GM18508 (cell line): ENCODE data around the gene FLNB.

Experiments used
- ATAC-seq: cut with Tn5 transposase; IDR thresholded peaks from one replicate; pipeline ENCODE4 v1.9.1; 2021; ENCODE audit warnings: moderate number of reproducible peaks; ENCODE audit not compliant: insufficient read depth, unreplicated experiment

Gene FLNB

DNA sequence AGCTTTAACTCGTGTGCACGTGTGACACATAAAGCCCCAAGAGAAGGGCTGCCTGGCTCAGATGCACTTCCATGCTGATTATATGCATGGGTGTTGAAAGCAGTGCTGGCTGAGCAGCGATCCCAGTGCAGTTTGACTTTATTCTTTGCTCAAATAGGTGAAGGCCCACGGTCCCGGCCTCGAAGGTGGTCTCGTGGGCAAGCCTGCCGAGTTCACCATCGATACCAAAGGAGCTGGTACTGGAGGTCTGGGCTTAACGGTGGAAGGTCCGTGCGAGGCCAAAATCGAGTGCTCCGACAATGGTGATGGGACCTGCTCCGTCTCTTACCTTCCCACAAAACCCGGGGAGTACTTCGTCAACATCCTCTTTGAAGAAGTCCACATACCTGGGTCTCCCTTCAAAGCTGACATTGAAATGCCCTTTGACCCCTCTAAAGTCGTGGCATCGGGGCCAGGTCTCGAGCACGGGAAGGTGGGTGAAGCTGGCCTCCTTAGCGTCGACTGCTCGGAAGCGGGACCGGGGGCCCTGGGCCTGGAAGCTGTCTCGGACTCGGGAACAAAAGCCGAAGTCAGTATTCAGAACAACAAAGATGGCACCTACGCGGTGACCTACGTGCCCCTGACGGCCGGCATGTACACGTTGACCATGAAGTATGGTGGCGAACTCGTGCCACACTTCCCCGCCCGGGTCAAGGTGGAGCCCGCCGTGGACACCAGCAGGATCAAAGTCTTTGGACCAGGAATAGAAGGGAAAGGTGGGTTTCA, 114.9 kb downstream of the FLNB start:
- no peak for ATAC-seq

DNA sequence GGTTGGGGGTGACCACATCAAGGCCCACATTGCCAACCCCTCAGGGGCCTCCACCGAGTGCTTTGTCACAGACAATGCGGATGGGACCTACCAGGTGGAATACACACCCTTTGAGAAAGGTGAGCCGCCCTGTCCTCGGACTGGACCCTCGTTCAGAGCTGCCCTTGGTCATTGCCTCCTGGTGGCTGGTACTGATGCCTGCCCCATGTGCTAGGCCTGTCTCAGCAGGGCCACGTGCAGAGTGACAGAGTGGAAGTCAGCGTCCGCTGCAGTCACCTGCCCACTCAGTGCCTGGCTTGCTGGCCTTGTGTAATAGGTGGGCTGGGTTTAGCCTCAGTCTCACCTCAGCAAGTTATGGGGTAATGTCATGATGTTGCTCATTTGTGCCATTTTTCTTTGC, 116.2 kb downstream of the FLNB start:
- ATAC-seq = no peak

DNA sequence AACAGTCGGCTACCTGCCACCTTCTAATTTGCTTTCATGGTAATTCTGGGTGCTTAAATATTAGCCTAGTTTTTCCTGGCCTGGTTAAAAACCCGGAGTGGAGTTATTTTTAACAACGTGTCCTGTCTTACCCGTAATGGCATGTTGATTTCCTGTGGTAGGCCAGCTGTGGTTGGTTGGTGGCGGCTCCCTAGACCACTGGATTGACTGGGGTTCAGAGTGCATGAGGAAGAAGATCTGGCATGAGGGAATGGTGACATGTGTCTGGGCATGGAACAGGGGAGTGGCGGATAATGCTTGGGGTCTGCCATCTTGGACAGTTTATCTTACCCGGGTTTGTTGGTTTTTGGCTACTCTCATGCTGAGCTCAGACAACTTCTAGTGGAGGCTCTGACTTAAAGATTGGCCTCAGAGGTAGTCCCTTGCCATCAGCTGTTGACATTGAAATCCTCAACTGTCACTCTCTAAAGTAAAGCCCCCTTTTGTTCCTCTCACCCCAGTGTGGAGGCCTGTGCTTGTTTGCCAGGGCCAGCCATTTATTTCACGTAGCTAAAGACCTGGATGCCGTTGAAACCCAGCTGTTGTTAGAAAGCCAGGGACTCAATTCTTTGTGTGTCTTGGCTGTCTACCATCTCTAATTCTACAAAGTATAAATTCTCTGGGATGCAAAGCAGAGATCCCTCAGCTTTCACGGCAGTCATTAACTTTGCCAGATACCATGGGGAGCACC, 121.0 kb downstream of the FLNB start:
- ATAC-seq = no peak

- no peak for ATAC-seq
Observed at GRCh38 chr3:58130591-58130990, 122.4 kb downstream of the FLNB start.

DNA sequence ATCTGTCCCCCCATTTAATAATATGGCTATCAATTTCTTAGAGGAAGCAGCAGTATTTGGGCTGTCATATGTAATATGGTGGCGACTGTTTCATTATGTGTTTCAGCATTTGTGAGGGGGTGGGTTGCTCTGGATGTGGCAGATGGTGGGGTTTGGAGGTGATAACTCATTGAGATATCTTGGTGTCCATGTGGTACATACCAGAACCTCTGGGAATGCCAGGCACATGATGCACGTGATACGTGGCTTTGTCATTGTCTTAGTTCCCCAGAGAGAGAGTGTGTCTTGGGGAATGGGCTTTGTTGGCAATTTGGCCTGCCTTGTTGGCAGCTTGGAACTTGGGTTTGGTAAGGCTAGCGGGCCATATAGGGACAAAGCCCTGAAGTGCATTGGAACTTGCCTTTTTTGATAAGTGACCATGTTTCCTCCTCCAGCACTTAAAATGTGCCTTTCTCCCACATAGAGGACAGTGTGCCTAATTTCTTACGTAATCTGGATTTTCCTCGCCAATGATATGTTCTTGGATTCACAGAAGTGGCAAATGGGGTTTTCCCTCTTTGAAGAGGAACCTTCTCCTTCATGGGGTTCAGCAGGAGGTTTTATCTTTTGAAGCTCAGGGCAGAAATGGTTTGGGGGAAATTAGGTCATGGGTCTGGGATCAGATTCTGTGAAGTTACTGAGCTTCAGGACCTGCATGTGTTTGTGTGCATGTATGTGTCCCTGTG, 123.0 kb downstream of the FLNB start:
- ATAC-seq = no peak

DNA sequence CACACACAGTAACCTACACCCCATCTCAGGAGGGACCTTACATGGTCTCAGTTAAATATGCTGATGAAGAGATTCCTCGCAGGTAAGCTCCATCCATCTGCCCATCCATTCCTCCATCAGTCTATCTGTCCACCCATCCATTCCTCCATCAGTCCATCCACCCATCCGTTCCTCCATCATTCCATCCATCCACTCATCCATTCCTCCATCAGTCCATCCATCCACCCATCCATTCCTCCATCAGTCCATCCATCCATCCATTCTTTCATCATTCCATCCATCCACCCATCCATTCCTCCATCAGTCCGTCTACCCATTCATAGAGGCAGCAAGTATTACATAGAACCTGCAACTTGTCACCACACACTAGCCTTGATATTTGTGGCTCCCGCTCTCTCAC, 124.6 kb downstream of the FLNB start:
- no peak for ATAC-seq

DNA sequence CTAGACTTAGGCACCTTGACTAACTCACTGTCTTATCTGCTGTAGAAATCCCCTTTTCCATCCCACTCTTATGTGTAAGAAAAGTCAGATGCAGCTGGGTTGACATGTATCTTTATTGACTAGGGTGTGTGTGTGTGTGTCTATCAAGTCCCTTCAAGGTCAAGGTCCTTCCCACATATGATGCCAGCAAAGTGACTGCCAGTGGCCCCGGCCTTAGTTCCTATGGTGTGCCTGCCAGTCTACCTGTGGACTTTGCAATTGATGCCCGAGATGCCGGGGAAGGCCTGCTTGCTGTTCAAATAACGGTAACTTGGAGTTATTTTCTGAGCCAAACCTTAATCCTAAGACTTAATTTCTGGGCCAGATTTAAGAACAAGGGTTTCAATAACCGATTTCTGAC, 126.2 kb downstream of the FLNB start:
- ATAC-seq = no peak

- no peak for ATAC-seq
Observed at GRCh38 chr3:58135712-58136543, 127.7 kb downstream of the FLNB start.

- ATAC-seq = no peak
Observed at GRCh38 chr3:58137306-58137705, 129.1 kb downstream of the FLNB start.

GRCh38 chr3:58141766-58142345, 133.6 kb downstream of the FLNB start:
- no peak for ATAC-seq

- no peak for ATAC-seq
Observed at GRCh38 chr3:58143417-58144055, 135.3 kb downstream of the FLNB start.

GRCh38 chr3:58144478-58145325, 136.5 kb downstream of the FLNB start:
- ATAC-seq = no peak

DNA sequence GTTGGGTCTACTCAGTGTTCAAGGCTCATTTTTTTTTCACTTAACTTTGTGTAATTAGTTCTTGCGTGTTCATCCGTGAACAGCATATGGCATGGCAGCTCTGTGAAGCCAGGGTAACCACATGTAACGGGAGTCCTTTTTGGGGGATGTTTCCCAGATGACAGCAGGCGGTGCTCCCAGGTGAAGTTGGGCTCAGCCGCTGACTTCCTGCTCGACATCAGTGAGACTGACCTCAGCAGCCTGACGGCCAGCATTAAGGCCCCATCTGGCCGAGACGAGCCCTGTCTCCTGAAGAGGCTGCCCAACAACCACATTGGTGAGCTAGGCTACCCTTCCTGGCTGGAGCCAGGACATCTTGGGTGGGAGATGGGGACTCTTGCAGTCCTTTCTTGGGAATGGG, 139.8 kb downstream of the FLNB start:
- ATAC-seq = no peak

- no peak for ATAC-seq
Observed at GRCh38 chr3:58150130-58150809, 142.0 kb downstream of the FLNB start.

GRCh38 chr3:58150810-58151199, 142.6 kb downstream of the FLNB start:
- ATAC-seq = no peak

DNA sequence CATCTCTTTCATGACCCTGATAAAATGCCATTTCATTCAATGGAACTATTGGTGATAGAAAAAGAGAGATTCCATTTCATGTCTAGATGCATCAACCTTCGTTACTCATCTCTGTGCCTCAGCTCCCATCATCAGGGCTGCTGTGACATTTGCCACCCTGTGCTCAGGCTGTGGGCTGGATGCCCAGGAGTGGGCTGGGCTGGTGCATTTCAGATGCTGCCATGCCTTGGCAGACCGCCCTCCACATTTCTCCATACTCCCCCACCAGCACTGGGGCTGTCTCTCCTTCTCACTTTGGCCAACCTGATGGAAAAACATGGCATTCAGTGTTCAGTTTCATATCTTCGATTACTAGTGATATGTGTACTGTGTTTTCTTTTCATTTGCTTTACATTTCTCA, 143.4 kb downstream of the FLNB start:
- no peak for ATAC-seq

DNA sequence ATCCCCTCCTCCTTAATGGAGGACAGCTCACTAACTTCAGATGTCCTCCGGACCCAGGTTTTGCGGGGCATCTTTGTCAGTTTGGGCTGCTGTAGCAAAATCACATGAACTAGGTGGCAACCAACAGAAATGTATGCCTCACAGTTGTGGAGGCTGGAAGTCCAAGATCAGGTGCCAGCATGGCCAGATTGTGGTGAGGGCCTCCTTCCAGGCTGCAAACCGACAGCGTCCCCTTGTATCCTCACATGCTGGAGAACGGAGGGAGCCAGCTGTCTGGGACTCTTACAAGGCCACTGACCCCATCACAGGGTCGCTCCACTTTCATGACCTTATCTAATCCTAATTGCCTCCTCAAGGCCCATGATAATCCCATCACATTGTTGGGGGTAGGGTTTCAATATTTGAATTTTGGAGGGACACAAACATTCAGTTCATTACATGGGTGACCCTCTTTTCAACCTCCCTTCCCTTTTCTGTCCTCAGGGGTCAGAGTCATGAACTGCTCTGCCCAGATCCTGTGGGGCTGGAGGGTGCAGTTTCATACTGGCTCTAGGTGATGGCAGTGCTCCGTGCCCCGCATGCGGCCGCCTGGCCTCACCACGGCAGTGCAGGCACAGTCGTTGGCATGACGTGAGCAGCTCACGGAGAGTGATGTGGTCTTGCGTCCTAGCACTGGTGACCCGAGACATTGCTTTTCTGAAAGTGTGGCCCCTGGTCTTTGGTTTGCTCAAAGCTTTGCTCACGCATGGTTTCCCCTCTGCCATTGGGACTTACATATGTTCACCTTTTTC, 144.2 kb downstream of the FLNB start:
- no peak for ATAC-seq
